HepG2 (cell line): ENCODE results near the gene DLX1. TPM values are rescaled to one million over a fixed set of nuclear protein-coding genes. Genes with fewer than 3 reads are reported as not detected.

Experiments used
- ATAC-seq: fragments of 200-7000 bp; cut with Tn5 transposase; 3 replicates; pipeline ENCODE4 v1.9.1; 2020; ENCODE audit warnings: mild to moderate bottlenecking, moderate library complexity
- BruUV-seq: library from RNA; stranded (reverse); fragments of 400-500 nt; replicated peaks from 2 replicates; lab custom pipeline; 2021; lab: Mats Ljungman, UMichigan
- CTCF ChIA-PET: fragments of 300-600 bp; formaldehyde crosslinking; extraction: SDS; loops from one replicate; lab custom pipeline; 2021; ENCODE audit warnings: low total read pairs, inconsistent platforms, low intra/inter-chr PET ratio; lab: Yijun Ruan, JAX
- POLR2A ChIA-PET: fragments of 350-600 bp; sonication (Branson Sonifier 250); formaldehyde crosslinking; loops from one replicate; lab custom pipeline; 2020; ENCODE audit warnings: antibody characterized with exemption, inconsistent platforms; lab: Yijun Ruan, JAX
- DNase-seq: peaks from one replicate; pipeline ENCODE4 v3.0.0-alpha.2; 2015; ENCODE audit warnings: low spot score
- FAIRE-seq: peaks from 3 replicates; lab custom pipeline; 2011; peaks lifted over from hg19 to GRCh38; lab: Jason Lieb, UNC
- H2AFZ ChIP-seq: one replicate; pipeline ENCODE4 v1.6.1; 2011; ENCODE audit warnings: low read length, inconsistent platforms
- H3K27ac ChIP-seq: fragments of 300-600 bp; 3 replicates; pipeline ENCODE4 v1.8.0; 2011; ENCODE audit warnings: mixed run types, mild to moderate bottlenecking, mixed read lengths, low read length, inconsistent platforms; ENCODE audit not compliant: insufficient read depth; ENCODE audit errors: extremely low read length
- H3K27me3 ChIP-seq, 2 experiments: fragments of 200-600 bp in 1 of 2; 2 replicates in 1 of 2; 3 replicates in 1 of 2; pipeline versions ENCODE4 v1.6.0 to v1.8.0; 2011; ENCODE audit warnings: low read length in 2 of 2, mild to moderate bottlenecking in 2 of 2, moderate library complexity in 2 of 2, inconsistent platforms in 1 of 2; ENCODE audit not compliant: insufficient read depth in 2 of 2, control insufficient read depth in 1 of 2
- H3K36me3 ChIP-seq, 2 experiments: fragments of 200-600 bp in 1 of 2; replicated peaks in 1 of 2; 2 replicates in 1 of 2; 3 replicates in 1 of 2; pipeline versions ENCODE4 v1.5.1 to v1.8.0; 2011; ENCODE audit warnings: low read length in 2 of 2, inconsistent platforms in 1 of 2; ENCODE audit not compliant: insufficient read depth in 2 of 2, control insufficient read depth in 1 of 2
- H3K4me1 ChIP-seq: 2 replicates; pipeline ENCODE4 v1.5.1; 2012; ENCODE audit warnings: low read length, inconsistent platforms; ENCODE audit not compliant: insufficient read depth
- H3K4me2 ChIP-seq: 2 replicates; pipeline ENCODE4 v1.6.0; 2011; ENCODE audit warnings: low read depth, low read length, inconsistent platforms
- H3K4me3 ChIP-seq, 3 experiments: fragments of 200-600 bp in 1 of 3; sonication (generic), shearing (Covaris generic) in 1 of 3; replicated peaks in 1 of 3; 2 replicates each; pipeline ENCODE4 v1.5.1; 2011 to 2016; ENCODE audit warnings: low read length in 3 of 3, inconsistent platforms in 2 of 3, low read depth in 2 of 3, mild to moderate bottlenecking in 2 of 3, control low read depth in 1 of 3, mixed read lengths in 1 of 3; ENCODE audit not compliant: insufficient read depth in 1 of 3
- H3K79me2 ChIP-seq: one replicate; pipeline ENCODE4 v1.6.1; 2011; ENCODE audit warnings: low read length, inconsistent platforms; ENCODE audit not compliant: insufficient read depth
- H3K9ac ChIP-seq: 2 replicates; pipeline ENCODE4 v1.6.0; 2011; ENCODE audit warnings: mild to moderate bottlenecking, low read depth, low read length, inconsistent platforms; ENCODE audit not compliant: insufficient read depth
- H3K9me3 ChIP-seq: 2 replicates; pipeline ENCODE4 v1.5.1; 2012; ENCODE audit warnings: mild to moderate bottlenecking, low read length
- H4K20me1 ChIP-seq: 2 replicates; pipeline ENCODE4 v1.6.0; 2011; ENCODE audit warnings: inconsistent platforms, mild to moderate bottlenecking, low read length, moderate library complexity; ENCODE audit not compliant: insufficient read depth
- AKAP8 ChIP-seq: sonication (generic); formaldehyde crosslinking; IDR thresholded peaks from 2 replicates; pipeline ENCODE4 v1.5.1; 2020; ENCODE audit warnings: mild to moderate bottlenecking, missing genetic modification reagents
- BRD4 ChIP-seq: sonication (generic); formaldehyde crosslinking; IDR thresholded peaks from 2 replicates; pipeline ENCODE4 v1.4.0; 2020; ENCODE audit warnings: missing genetic modification reagents
- GZF1 ChIP-seq: sonication (generic); formaldehyde crosslinking; IDR thresholded peaks from 2 replicates; pipeline ENCODE4 v1.5.1; 2020; ENCODE audit warnings: mild to moderate bottlenecking, missing genetic modification reagents
- NFE2 ChIP-seq: sonication (generic); formaldehyde crosslinking; IDR thresholded peaks from 2 replicates; pipeline ENCODE4 v1.4.0; 2020; ENCODE audit warnings: missing genetic modification reagents
- RCOR2 ChIP-seq: IDR thresholded peaks from 2 replicates; pipeline ENCODE4 v1.6.1; 2016; ENCODE audit warnings: missing biosample characterization, missing genetic modification reagents
- SRSF1 ChIP-seq: fragments of 200-400 bp; formaldehyde crosslinking; optimal IDR thresholded peaks from 2 replicates; pipeline ENCODE3; 2017; ENCODE audit warnings: mild to moderate bottlenecking, low read depth, low read length, moderate library complexity
- ZFX ChIP-seq: sonication (generic); formaldehyde crosslinking; IDR thresholded peaks from 2 replicates; pipeline ENCODE4 v1.4.0; 2020; ENCODE audit warnings: mild to moderate bottlenecking, low read depth, missing genetic modification reagents, moderate library complexity
- ZNF160 ChIP-seq: sonication (generic); formaldehyde crosslinking; IDR thresholded peaks from 2 replicates; pipeline ENCODE4 v1.8.0; 2022; ENCODE audit warnings: mild to moderate bottlenecking, inconsistent platforms, missing genetic modification reagents
- ZNF292 ChIP-seq: sonication (generic); formaldehyde crosslinking; IDR thresholded peaks from 2 replicates; pipeline ENCODE4 v1.8.1; 2022; ENCODE audit warnings: mild to moderate bottlenecking, low read depth, missing genetic modification reagents, borderline replicate concordance
- WGBS: methylation state at CpG from one replicate; pipeline ENCODE4 v1.1.6; 2017; ENCODE audit warnings: low lambda C conversion rate; 5-methylcytosine and 5-hydroxymethylcytosine counted together
- in situ Hi-C: cut with HindIII; loops from 2 replicates; pipeline ENCODE4 v1.10.0; 2017; ENCODE audit warnings: low pct_unique_long_range_greater_than_20kb; ENCODE audit not compliant: extremely low pct_ligation_motif_present
- intact Hi-C: fragments of 100-400 bp; cut with micrococcal nuclease; formaldehyde crosslinking; loops from one replicate; pipeline ENCODE4 v1.10.0; 2022; ENCODE audit not compliant: unreplicated experiment
- polyA plus RNA-seq, 8 experiments: library from polyadenylated mRNA; depleted of rRNA in 3 of 8; stranded (reverse) in 7 of 8; unstranded in 1 of 8; fragments of >200 nt; fragmentation: Illumina TruSeq in 4 of 8; extraction: Trizol in 4 of 8; gene quantifications; 2 replicates each; pipeline versions ENCODE4 v1.2.1 to v1.2.3, GENCODE V29; 2011 to 2016; ENCODE audit warnings: low read depth in 4 of 8, missing spikeins in 1 of 8, mixed read lengths in 1 of 8; ENCODE audit not compliant: insufficient read depth in 1 of 8
- total RNA-seq, 5 experiments: library from RNA; depleted of rRNA; stranded (reverse); fragments of >200 nt; fragmentation: Illumina TruSeq; extraction: Trizol; gene quantifications; 2 replicates each; pipeline ENCODE4 v1.2.3, GENCODE V29; 2016; ENCODE audit warnings: low read depth in 1 of 5
- TF ChIP-seq, protein P1 (sequence below): sonication (generic); formaldehyde crosslinking; IDR thresholded peaks from 2 replicates; pipeline ENCODE4 v1.4.0; 2020; ENCODE audit warnings: missing genetic modification reagents, mild to moderate bottlenecking, borderline replicate concordance

Gene DLX1
- total and polyA plus RNA-seq, 2 of the 13 experiments (the other 11 are each of a cell fraction or from before 2014, with no cell fraction given), result 0.18 to 0.86 TPM

- FAIRE-seq, result no peak
- Histone ChIP-seq H3K9ac (no peak overlapping the region), H3K27ac (no peak overlapping the region), H3K9me3 (no peaks in the 10 kb centered on the region), H3K36me3 (peaks cover 3 to 5% of the 10 kb centered on the region in 2 experiments; a peak in 4 of 5 replicates), H4K20me1 (no peaks in the 10 kb centered on the region), H3K4me2 (no peak overlapping the region), H3K27me3 (no peaks in the 10 kb centered on the region), H3K79me2 (no peaks in the 10 kb centered on the region), H3K4me1 (peaks cover 5% of the 10 kb centered on the region; the same call in 1 of the 2 replicates), H2AFZ (no peak overlapping the region), H3K4me3 (no peak overlapping the region)
- DNase-seq, result no peak
- CTCF ChIA-PET, result no interaction called here
- TF ChIP-seq, protein P1, sequence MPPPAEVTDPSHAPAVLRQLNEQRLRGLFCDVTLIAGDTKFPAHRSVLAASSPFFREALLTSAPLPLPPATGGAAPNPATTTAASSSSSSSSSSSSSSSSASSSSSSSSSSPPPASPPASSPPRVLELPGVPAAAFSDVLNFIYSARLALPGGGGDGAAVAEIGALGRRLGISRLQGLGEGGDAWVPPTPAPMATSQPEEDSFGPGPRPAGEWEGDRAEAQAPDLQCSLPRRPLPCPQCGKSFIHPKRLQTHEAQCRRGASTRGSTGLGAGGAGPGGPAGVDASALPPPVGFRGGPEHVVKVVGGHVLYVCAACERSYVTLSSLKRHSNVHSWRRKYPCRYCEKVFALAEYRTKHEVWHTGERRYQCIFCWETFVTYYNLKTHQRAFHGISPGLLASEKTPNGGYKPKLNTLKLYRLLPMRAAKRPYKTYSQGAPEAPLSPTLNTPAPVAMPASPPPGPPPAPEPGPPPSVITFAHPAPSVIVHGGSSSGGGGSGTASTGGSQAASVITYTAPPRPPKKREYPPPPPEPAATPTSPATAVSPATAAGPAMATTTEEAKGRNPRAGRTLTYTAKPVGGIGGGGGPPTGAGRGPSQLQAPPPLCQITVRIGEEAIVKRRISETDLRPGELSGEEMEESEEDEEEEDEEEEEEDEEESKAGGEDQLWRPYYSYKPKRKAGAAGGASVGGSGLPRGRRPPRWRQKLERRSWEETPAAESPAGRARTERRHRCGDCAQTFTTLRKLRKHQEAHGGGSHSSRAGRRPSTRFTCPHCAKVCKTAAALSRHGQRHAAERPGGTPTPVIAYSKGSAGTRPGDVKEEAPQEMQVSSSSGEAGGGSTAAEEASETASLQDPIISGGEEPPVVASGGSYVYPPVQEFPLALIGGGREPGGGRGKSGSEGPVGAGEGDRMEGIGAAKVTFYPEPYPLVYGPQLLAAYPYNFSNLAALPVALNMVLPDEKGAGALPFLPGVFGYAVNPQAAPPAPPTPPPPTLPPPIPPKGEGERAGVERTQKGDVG, result no peak
- no peak for TF ChIP-seq ZFX (CRISPR knock-in tag)
- no peak for TF ChIP-seq BRD4 (CRISPR knock-in tag)
- TF ChIP-seq AKAP8 (CRISPR knock-in tag), result no peak
- TF ChIP-seq ZNF160, result no peak
- no peak for TF ChIP-seq ZNF292 (CRISPR knock-in tag)
- TF ChIP-seq RCOR2 (CRISPR knock-in tag), result no peak
- TF ChIP-seq NFE2 (CRISPR knock-in tag), result no peak
- TF ChIP-seq GZF1 (CRISPR knock-in tag), result no peak
- no peak for TF ChIP-seq SRSF1
- intact Hi-C loops, result no loop called here
- 95% methylated on average over 4 of the region's 4 CpGs for WGBS
- in situ Hi-C loops, result no loop called here
- POLR2A ChIA-PET, result no interaction called here
- no TSS peak for BruUV-seq
- no peak for ATAC-seq
Observed at GRCh38 chr2:172065111-172065510, 20.2 kb upstream of the DLX1 start.
